Astrocyte of the hippocampus (primary cell): ENCODE results near the gene SOD3.

Experiments
- DNase-seq: peaks from one replicate; pipeline ENCODE4 v3.0.0; 2011; ENCODE audit warnings: low read depth, low spot score

Gene SOD3

GRCh38 chr4:24840826-24841543 is 45.6 kb downstream of the SOD3 start:
- peak; percentile 38 for DNase-seq

- no peak for DNase-seq
Measured at GRCh38 chr4:24842356-24842755, 47.0 kb downstream of the SOD3 start.

GRCh38 chr4:24843096-24843495 is 47.7 kb downstream of the SOD3 start:
- no peak for DNase-seq

GRCh38 chr4:24845132-24845531 is 49.8 kb downstream of the SOD3 start:
- DNase-seq: no peak

- peak; percentile 14 for DNase-seq
Measured at GRCh38 chr4:24845902-24846301, 50.5 kb downstream of the SOD3 start.

GRCh38 chr4:24846716-24847115 is 51.3 kb downstream of the SOD3 start:
- DNase-seq: no peak

GRCh38 chr4:24849351-24849750 is 54.0 kb downstream of the SOD3 start:
- DNase-seq: no peak

GRCh38 chr4:24849756-24850155 is 54.4 kb downstream of the SOD3 start:
- DNase-seq: no peak
